ENCODE results near the gene RPRD1B. TPM values are rescaled to one million over a fixed set of nuclear protein-coding genes. Genes with fewer than 3 reads are reported as not detected.

The RPRD1B gene
- total and polyA plus RNA-seq, 2 experiments from 2014 or later, result 31.0 to 43.5 TPM

- TF ChIP-seq CTCF (IDR thresholded peaks at IDR 0.05; ENCODE audit: low read depth, low read length), result no peak
- Histone ChIP-seq H3K36me3 (peaks cover 17% of the 10 kb centered on the region), H3K4me3 (no peak overlapping the region), H3K9me3 (ENCODE audit: low read depth) (no peaks in the 10 kb centered on the region), H3K27me3 (no peaks in the 10 kb centered on the region), H3K27ac (no peak overlapping the region), H3K4me1 (ENCODE audit: low read depth) (no peaks in the 10 kb centered on the region)
- no peak for DNase-seq (ENCODE audit: low read depth in 1 of 2, low spot score in 1 of 2)
Observed at GRCh38 chr20:38012332-38012731, 21.2 kb upstream of the RPRD1B start.

- H3K27me3 ChIP-seq, result no peaks in the 10 kb centered on the region
- peaks cover 17% of the 10 kb centered on the region for H3K36me3 ChIP-seq
- H3K4me1 ChIP-seq (ENCODE audit: low read depth), result no peaks in the 10 kb centered on the region
- DNase-seq (ENCODE audit: low read depth in 1 of 2, low spot score in 1 of 2), result no peak
- TF ChIP-seq CTCF (IDR thresholded peaks at IDR 0.05; ENCODE audit: low read depth, low read length), result no peak
- H3K9me3 ChIP-seq (ENCODE audit: low read depth), result peaks cover 3% of the 10 kb centered on the region
- H3K27ac ChIP-seq, result no peak overlapping the region
- H3K4me3 ChIP-seq, result no peak overlapping the region
Observed at GRCh38 chr20:38013887-38014286, 19.7 kb upstream of the RPRD1B start.

GRCh38 chr20:38017959-38018358 lies 15.6 kb upstream of the RPRD1B start:
- Histone ChIP-seq H3K27me3 (no peaks in the 10 kb centered on the region), H3K9me3 (ENCODE audit: low read depth) (peaks cover 3% of the 10 kb centered on the region), H3K36me3 (peaks cover 2% of the 10 kb centered on the region), H3K27ac (no peak overlapping the region), H3K4me3 (no peak overlapping the region), H3K4me1 (ENCODE audit: low read depth) (no peaks in the 10 kb centered on the region)
- no peak for DNase-seq (ENCODE audit: low read depth in 1 of 2, low spot score in 1 of 2)
- no peak for TF ChIP-seq CTCF (IDR thresholded peaks at IDR 0.05; ENCODE audit: low read depth, low read length)

GRCh38 chr20:38018385-38018784 lies 15.2 kb upstream of the RPRD1B start:
- Histone ChIP-seq H3K27me3 (no peaks in the 10 kb centered on the region), H3K4me3 (no peak overlapping the region), H3K9me3 (ENCODE audit: low read depth) (peaks cover 3% of the 10 kb centered on the region), H3K36me3 (no peaks in the 10 kb centered on the region), H3K4me1 (ENCODE audit: low read depth) (no peaks in the 10 kb centered on the region), H3K27ac (no peak overlapping the region)
- no peak for TF ChIP-seq CTCF (IDR thresholded peaks at IDR 0.05; ENCODE audit: low read depth, low read length)
- no peak for DNase-seq (ENCODE audit: low read depth in 1 of 2, low spot score in 1 of 2)

- H3K27ac ChIP-seq, result no peak overlapping the region
- no peak overlapping the region for H3K4me3 ChIP-seq
- peaks cover 3% of the 10 kb centered on the region for H3K9me3 ChIP-seq (ENCODE audit: low read depth)
- no peaks in the 10 kb centered on the region for H3K4me1 ChIP-seq (ENCODE audit: low read depth)
- no peaks in the 10 kb centered on the region for H3K27me3 ChIP-seq
- no peaks in the 10 kb centered on the region for H3K36me3 ChIP-seq
- no peak for TF ChIP-seq CTCF (IDR thresholded peaks at IDR 0.05; ENCODE audit: low read depth, low read length)
- no peak for DNase-seq (ENCODE audit: low read depth in 1 of 2, low spot score in 1 of 2)
Observed at GRCh38 chr20:38021087-38021772, 12.3 kb upstream of the RPRD1B start.
